ENCODE data around the gene TMEM183A. TPM values are rescaled to one million over a fixed set of nuclear protein-coding genes. Genes with fewer than 3 reads are reported as not detected.

Gene TMEM183A
- total RNA-seq, 1 donor from 2014 or later: 76.5 TPM

GRCh38 chr1:203043830-203044545, 36.8 kb downstream of the TMEM183A start:
- Mint-ChIP-seq H3K27me3 (ENCODE audit: low read depth) (peaks cover 2% of the 10 kb centered on the region), H3K4me3 (no peak overlapping the region), H3K36me3 (ENCODE audit: low read depth) (no peaks in the 10 kb centered on the region), H3K27ac (ENCODE audit: unreplicated experiment) (no peak overlapping the region), H3K9me3 (no peaks in the 10 kb centered on the region), H3K4me1 (peaks cover 8% of the 10 kb centered on the region)
- DNase-seq (ENCODE audit: low read depth, low spot score): no peak
- no peak for TF ChIP-seq CTCF (conservative IDR thresholded peaks at IDR 0.05)

GRCh38 chr1:203044546-203045250, 37.5 kb downstream of the TMEM183A start:
- H3K27me3 Mint-ChIP-seq (ENCODE audit: low read depth): no peaks in the 10 kb centered on the region
- H3K4me1 Mint-ChIP-seq: peaks cover 4% of the 10 kb centered on the region
- H3K9me3 Mint-ChIP-seq: no peaks in the 10 kb centered on the region
- no peak overlapping the region for H3K27ac Mint-ChIP-seq (ENCODE audit: unreplicated experiment)
- no peak for TF ChIP-seq CTCF (conservative IDR thresholded peaks at IDR 0.05)
- no peak overlapping the region for H3K4me3 Mint-ChIP-seq
- no peak for DNase-seq (ENCODE audit: low read depth, low spot score)
- H3K36me3 Mint-ChIP-seq (ENCODE audit: low read depth): no peaks in the 10 kb centered on the region

GRCh38 chr1:203045336-203045735, 38.2 kb downstream of the TMEM183A start:
- Mint-ChIP-seq H3K27ac (ENCODE audit: unreplicated experiment) (no peak overlapping the region), H3K4me1 (peaks cover 4% of the 10 kb centered on the region), H3K9me3 (no peaks in the 10 kb centered on the region), H3K4me3 (no peak overlapping the region), H3K27me3 (ENCODE audit: low read depth) (no peaks in the 10 kb centered on the region), H3K36me3 (ENCODE audit: low read depth) (no peaks in the 10 kb centered on the region)
- TF ChIP-seq CTCF (conservative IDR thresholded peaks at IDR 0.05): no peak
- no peak for DNase-seq (ENCODE audit: low read depth, low spot score)

- no peaks in the 10 kb centered on the region for H3K27me3 Mint-ChIP-seq (ENCODE audit: low read depth)
- no peak overlapping the region for H3K27ac Mint-ChIP-seq (ENCODE audit: unreplicated experiment)
- DNase-seq (ENCODE audit: low read depth, low spot score): no peak
- no peaks in the 10 kb centered on the region for H3K36me3 Mint-ChIP-seq (ENCODE audit: low read depth)
- no peak for TF ChIP-seq CTCF (conservative IDR thresholded peaks at IDR 0.05)
- no peak overlapping the region for H3K4me3 Mint-ChIP-seq
- H3K4me1 Mint-ChIP-seq: peaks cover 4% of the 10 kb centered on the region
- H3K9me3 Mint-ChIP-seq: no peaks in the 10 kb centered on the region
These were observed 38.8 kb downstream of the TMEM183A start for GRCh38 chr1:203045821-203046594.

GRCh38 chr1:203046984-203047630, 39.9 kb downstream of the TMEM183A start:
- Mint-ChIP-seq H3K27me3 (ENCODE audit: low read depth) (no peaks in the 10 kb centered on the region), H3K4me1 (peaks cover 4% of the 10 kb centered on the region), H3K4me3 (no peak overlapping the region), H3K27ac (ENCODE audit: unreplicated experiment) (no peak overlapping the region), H3K36me3 (ENCODE audit: low read depth) (no peaks in the 10 kb centered on the region), H3K9me3 (no peaks in the 10 kb centered on the region)
- DNase-seq (ENCODE audit: low read depth, low spot score): no peak
- TF ChIP-seq CTCF (conservative IDR thresholded peaks at IDR 0.05): no peak

Measured in neural crest cell (in vitro differentiated cells).